ENCODE results near the gene PDCL2. TPM values are rescaled to one million over a fixed set of nuclear protein-coding genes. Genes with fewer than 3 reads are reported as not detected.
A peak's percentile ranks its signal among the peaks of the same experiment; 100 is the strongest.

The PDCL2 gene
- total RNA-seq, 1 experiment from 2014 or later: not detected

- no peak overlapping the region for H3K23ac ChIP-seq (ENCODE audit: insufficient read length, low read depth, low read length)
- H2BK120ac ChIP-seq (ENCODE audit: low read depth, low read length, poor library complexity, severe bottlenecking): no peak overlapping the region
- H4K5ac ChIP-seq (ENCODE audit: insufficient read length, low read depth, low read length): no peak overlapping the region
- peaks cover 7% of the 10 kb centered on the region; the same call in 1 of the 2 replicates for H3K27me3 ChIP-seq (ENCODE audit: insufficient read depth, low read length)
- H3K79me2 ChIP-seq (ENCODE audit: insufficient read depth, low read length): no peaks in the 10 kb centered on the region
- H2BK12ac ChIP-seq (ENCODE audit: insufficient read length, low read depth, low read length): no peak overlapping the region
- H3T11ph ChIP-seq (ENCODE audit: low read length): no peak overlapping the region
- peaks cover 4% of the 10 kb centered on the region; the same call in 1 of the 2 replicates for H3K4me1 ChIP-seq (ENCODE audit: insufficient read depth, low read length)
- no peak overlapping the region for H2BK5ac ChIP-seq (ENCODE audit: insufficient read length, low read length)
- no peak overlapping the region for H3K9ac ChIP-seq (ENCODE audit: extremely low read depth, insufficient read length, low read length)
- H2BK15ac ChIP-seq (ENCODE audit: low read depth, low read length): no peak overlapping the region
- peaks cover 18% of the 10 kb centered on the region for H3K23me2 ChIP-seq (ENCODE audit: insufficient read length, low read depth, low read length, poor library complexity, severe bottlenecking)
- H2AK5ac ChIP-seq (ENCODE audit: insufficient read length, low read length): no peak overlapping the region
- H3K27ac ChIP-seq (ENCODE audit: insufficient read length, low read depth, low read length): no peak overlapping the region
- no peak overlapping the region for H4K91ac ChIP-seq (ENCODE audit: insufficient read length, low read depth, low read length)
- no peaks in the 10 kb centered on the region for H3K9me3 ChIP-seq (ENCODE audit: control insufficient read depth, low read depth, low read length)
- peaks cover 31% of the 10 kb centered on the region for H3K27me3 Mint-ChIP-seq (ENCODE audit: low read depth)
- TF ChIP-seq, protein P1, sequence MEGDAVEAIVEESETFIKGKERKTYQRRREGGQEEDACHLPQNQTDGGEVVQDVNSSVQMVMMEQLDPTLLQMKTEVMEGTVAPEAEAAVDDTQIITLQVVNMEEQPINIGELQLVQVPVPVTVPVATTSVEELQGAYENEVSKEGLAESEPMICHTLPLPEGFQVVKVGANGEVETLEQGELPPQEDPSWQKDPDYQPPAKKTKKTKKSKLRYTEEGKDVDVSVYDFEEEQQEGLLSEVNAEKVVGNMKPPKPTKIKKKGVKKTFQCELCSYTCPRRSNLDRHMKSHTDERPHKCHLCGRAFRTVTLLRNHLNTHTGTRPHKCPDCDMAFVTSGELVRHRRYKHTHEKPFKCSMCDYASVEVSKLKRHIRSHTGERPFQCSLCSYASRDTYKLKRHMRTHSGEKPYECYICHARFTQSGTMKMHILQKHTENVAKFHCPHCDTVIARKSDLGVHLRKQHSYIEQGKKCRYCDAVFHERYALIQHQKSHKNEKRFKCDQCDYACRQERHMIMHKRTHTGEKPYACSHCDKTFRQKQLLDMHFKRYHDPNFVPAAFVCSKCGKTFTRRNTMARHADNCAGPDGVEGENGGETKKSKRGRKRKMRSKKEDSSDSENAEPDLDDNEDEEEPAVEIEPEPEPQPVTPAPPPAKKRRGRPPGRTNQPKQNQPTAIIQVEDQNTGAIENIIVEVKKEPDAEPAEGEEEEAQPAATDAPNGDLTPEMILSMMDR (conservative IDR thresholded peaks at IDR 0.05): no peak
- H3K14ac ChIP-seq (ENCODE audit: insufficient read depth, low read length): no peak overlapping the region
- no peak overlapping the region for H2AFZ ChIP-seq (ENCODE audit: low read length)
- no peak overlapping the region for H3K18ac ChIP-seq (ENCODE audit: insufficient read length, low read depth, low read length)
- no peak overlapping the region for H3K56ac ChIP-seq (ENCODE audit: insufficient read length, low read depth, low read length)
- H3K79me1 ChIP-seq (ENCODE audit: insufficient read depth, low read depth, low read length, poor library complexity, severe bottlenecking): no peaks in the 10 kb centered on the region
- peak overlapping the region in 2 of 3 experiments; percentile 79 to 87; a peak in 4 of 7 replicates for H3K27ac Mint-ChIP-seq
- H3K4me1 Mint-ChIP-seq: peaks cover 42 to 50% of the 10 kb centered on the region in 2 experiments
- no peaks in the 10 kb centered on the region for H3K9me3 Mint-ChIP-seq
- no peak overlapping the region for H3K4ac ChIP-seq (ENCODE audit: low read depth, low read length)
- no peak overlapping the region for H4K8ac ChIP-seq (replicated peaks; ENCODE audit: insufficient read length, low read depth, low read length)
- peak overlapping the region; percentile 100 for H3K4me2 ChIP-seq (ENCODE audit: insufficient read depth, insufficient read length, low read length)
- H4K20me1 ChIP-seq (ENCODE audit: control insufficient read depth, insufficient read depth, insufficient read length): no peaks in the 10 kb centered on the region
- whole genome bisulfite sequencing (ENCODE audit: extremely low coverage, insufficient read length, low lambda C conversion rate): no CpG with 5 or more reads among the region's 12 CpGs
- peak; percentile 51 for DNase-seq
- no peak overlapping the region; a peak in 1 of 5 replicates for H3K4me3 Mint-ChIP-seq
- H3K36me3 Mint-ChIP-seq (ENCODE audit: insufficient read depth in 1 of 3, low read depth in 3 of 3): no peaks in the 10 kb centered on the region; a peak in 1 of 7 replicates
- no peak overlapping the region for H2BK20ac ChIP-seq (ENCODE audit: low read depth, low read length, poor library complexity, severe bottlenecking)
Measured at GRCh38 chr4:55637272-55637820, 45.3 kb upstream of the PDCL2 start.
